Epithelial cell of proximal tubule (primary cell): ENCODE data around the gene BTG3. TPM values are rescaled to one million over a fixed set of nuclear protein-coding genes. Genes with fewer than 3 reads are reported as not detected.
A peak's percentile ranks its signal among the peaks of the same experiment; 100 is the strongest.

Source experiments
- DNase-seq: peaks from one replicate; pipeline ENCODE4 v3.0.0-alpha.2; 2011; ENCODE audit warnings: low read depth
- H3K4me3 ChIP-seq: 2 replicates; pipeline ENCODE4 v1.5.1; 2011; ENCODE audit warnings: low read depth, mild to moderate bottlenecking, low read length
- CTCF ChIP-seq: conservative IDR thresholded peaks from 2 replicates; pipeline ENCODE4 v1.5.1; 2012; ENCODE audit warnings: low read depth, mild to moderate bottlenecking, low read length
- total RNA-seq: library from RNA; depleted of rRNA; stranded (reverse); fragments of >200 nt; gene quantifications from 2 replicates; pipeline ENCODE4 v1.2.3, GENCODE V29; 2015

BTG3 gene
- total RNA-seq, 1 donor from 2014 or later: 101 TPM

- peak; percentile 51 for TF ChIP-seq CTCF
- DNase-seq: no peak
- H3K4me3 ChIP-seq: no peak overlapping the region
These were observed 57.8 kb downstream of the BTG3 start for GRCh38 chr21:17554679-17555465.

DNA sequence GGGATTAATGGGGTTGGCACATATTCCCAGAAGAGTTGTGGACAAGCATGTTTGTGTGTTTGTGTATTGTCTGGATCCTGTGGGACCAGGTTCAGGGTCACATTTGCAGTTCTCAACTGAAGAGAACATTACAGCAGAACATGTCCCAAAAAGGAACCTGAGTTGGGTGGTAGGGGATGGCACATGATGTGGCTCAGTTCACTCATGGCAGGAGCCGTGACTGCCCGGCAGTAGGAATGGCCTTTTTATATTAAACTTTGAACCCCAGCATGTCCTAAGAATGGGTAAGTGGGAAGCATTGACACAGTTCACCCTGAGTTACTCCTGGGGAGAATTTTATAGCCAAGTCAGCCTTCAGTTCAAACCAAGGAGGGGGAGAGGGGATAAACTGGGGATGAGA is 58.6 kb downstream of the BTG3 start:
- no peak for TF ChIP-seq CTCF
- no peak for DNase-seq
- H3K4me3 ChIP-seq: no peak overlapping the region

GRCh38 chr21:17552410-17552809 is 60.3 kb downstream of the BTG3 start:
- no peak for TF ChIP-seq CTCF
- no peak overlapping the region for H3K4me3 ChIP-seq
- no peak for DNase-seq

- no peak overlapping the region for H3K4me3 ChIP-seq
- DNase-seq: no peak
- no peak for TF ChIP-seq CTCF
These were observed 61.9 kb downstream of the BTG3 start for GRCh38 chr21:17550671-17551308.

GRCh38 chr21:17548262-17548661 is 64.4 kb downstream of the BTG3 start:
- TF ChIP-seq CTCF: no peak
- DNase-seq: no peak
- no peak overlapping the region for H3K4me3 ChIP-seq

- no peak for DNase-seq
- no peak overlapping the region for H3K4me3 ChIP-seq
- TF ChIP-seq CTCF: no peak
These were observed 67.7 kb downstream of the BTG3 start for GRCh38 chr21:17545007-17545406.

Other genes with a start within 250 kb of the BTG3 start
- 21.1 and 22.1 TPM in 2 replicates for gene CXADR, start 99.9 kb downstream of the BTG3 start, total RNA-seq
- gene C21orf91, start 206.5 kb upstream of the BTG3 start, total RNA-seq: 4.3 and 5.3 TPM in 2 replicates